Mucosa of descending colon (tissue), 3 donors: ENCODE measurements around the gene PRRT1B. TPM values are rescaled to one million over a fixed set of nuclear protein-coding genes. Genes with fewer than 3 reads are reported as not detected.
A peak's percentile ranks its signal among the peaks of the same experiment; 100 is the strongest.

ENCODE experiments used
- ATAC-seq: fragments of 200-7000 bp; cut with Tn5 transposase; one replicate; pipeline ENCODE4 v1.9.1; 2020; ENCODE audit warnings: mild to moderate bottlenecking, moderate library complexity
- DNase-seq, 3 donors: peaks; one replicate each; pipeline ENCODE4 v3.0.0-alpha.2; 2020
- H3K36me3 ChIP-seq: fragments of 200-600 bp; one replicate; pipeline ENCODE4 v1.8.0; 2021; ENCODE audit warnings: low read depth, mild to moderate bottlenecking
- H3K4me1 ChIP-seq: fragments of 200-600 bp; one replicate; pipeline ENCODE4 v1.8.0; 2021; ENCODE audit warnings: low read depth, mild to moderate bottlenecking
- H3K4me3 ChIP-seq: fragments of 200-600 bp; one replicate; pipeline ENCODE4 v1.8.0; 2021; ENCODE audit warnings: mild to moderate bottlenecking
- H3K9me3 ChIP-seq: fragments of 200-600 bp; one replicate; pipeline ENCODE4 v1.8.0; 2021; ENCODE audit warnings: mild to moderate bottlenecking
- intact Hi-C, 2 donors: fragments of 100-400 bp; cut with DNase I in 1 of 2; cut with micrococcal nuclease in 1 of 2; formaldehyde crosslinking; loops; one replicate each; pipeline versions ENCODE4 v1.11.0 to v1.11.1; 2022; cut with DNase I, micrococcal nuclease
- total RNA-seq, 3 donors: library from RNA; stranded (reverse); fragmentation: NEBNext Ultra II Directional in 2 of 3; extraction: Animal tissue kit (Norgen Biotek cat#: 25700) in 2 of 3; gene quantifications; one replicate each; pipeline versions ENCODE4 v1.2.1 to v1.2.4, GENCODE V29; 2021 to 2023
- TF ChIP-seq, protein P1 (sequence below): fragments of 200-600 bp; IDR thresholded peaks from one replicate; pipeline ENCODE4 v1.8.0; 2022; ENCODE audit warnings: antibody characterized with exemption, mild to moderate bottlenecking
- donor health status: DM: no; HTN: no; CAD: no; lungs with moderate emphysema.
- donor health status: DM: no; HTN: no; CAD: no.
- donor health status: DM: no; HTN: yes; CAD: no.

The PRRT1B gene
- total RNA-seq, 3 donors from 2014 or later: 1.9 to 9.4 (median 2.9) TPM

DNA sequence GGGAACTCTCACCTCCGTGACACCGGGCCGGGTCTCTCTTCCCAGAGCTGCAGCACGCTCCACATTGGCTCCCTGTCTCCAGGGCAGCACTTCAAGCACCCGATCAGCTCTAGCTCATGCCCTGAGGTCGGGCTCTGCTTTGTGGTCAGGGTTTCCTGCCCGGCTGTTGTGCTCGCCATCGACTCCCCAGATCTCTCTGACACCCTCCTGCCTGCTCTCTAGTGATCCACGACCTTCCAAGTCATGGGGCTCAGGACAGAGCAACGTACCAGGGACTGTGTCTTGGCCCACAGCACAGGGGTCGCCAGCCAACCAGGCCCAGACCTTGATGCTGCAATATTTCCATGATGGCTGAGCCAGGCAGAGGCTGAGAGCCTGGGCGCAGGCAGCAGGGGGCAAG, 45.1 kb downstream of the PRRT1B start:
- TF ChIP-seq, protein P1, sequence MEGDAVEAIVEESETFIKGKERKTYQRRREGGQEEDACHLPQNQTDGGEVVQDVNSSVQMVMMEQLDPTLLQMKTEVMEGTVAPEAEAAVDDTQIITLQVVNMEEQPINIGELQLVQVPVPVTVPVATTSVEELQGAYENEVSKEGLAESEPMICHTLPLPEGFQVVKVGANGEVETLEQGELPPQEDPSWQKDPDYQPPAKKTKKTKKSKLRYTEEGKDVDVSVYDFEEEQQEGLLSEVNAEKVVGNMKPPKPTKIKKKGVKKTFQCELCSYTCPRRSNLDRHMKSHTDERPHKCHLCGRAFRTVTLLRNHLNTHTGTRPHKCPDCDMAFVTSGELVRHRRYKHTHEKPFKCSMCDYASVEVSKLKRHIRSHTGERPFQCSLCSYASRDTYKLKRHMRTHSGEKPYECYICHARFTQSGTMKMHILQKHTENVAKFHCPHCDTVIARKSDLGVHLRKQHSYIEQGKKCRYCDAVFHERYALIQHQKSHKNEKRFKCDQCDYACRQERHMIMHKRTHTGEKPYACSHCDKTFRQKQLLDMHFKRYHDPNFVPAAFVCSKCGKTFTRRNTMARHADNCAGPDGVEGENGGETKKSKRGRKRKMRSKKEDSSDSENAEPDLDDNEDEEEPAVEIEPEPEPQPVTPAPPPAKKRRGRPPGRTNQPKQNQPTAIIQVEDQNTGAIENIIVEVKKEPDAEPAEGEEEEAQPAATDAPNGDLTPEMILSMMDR: no peak
- ATAC-seq (no peak), DNase-seq (no peak)
- H3K4me3 ChIP-seq: no peak overlapping the region
- intact Hi-C loops: loop anchor here (5.0 kb wide), 1 partner anchor 152 kb away; the partner anchor contains the start of gene RAPGEF1 (in 2 of the 2)
- H3K4me1 ChIP-seq: no peaks in the 10 kb centered on the region
- peaks cover 15% of the 10 kb centered on the region for H3K36me3 ChIP-seq
- no peaks in the 10 kb centered on the region for H3K9me3 ChIP-seq

DNA sequence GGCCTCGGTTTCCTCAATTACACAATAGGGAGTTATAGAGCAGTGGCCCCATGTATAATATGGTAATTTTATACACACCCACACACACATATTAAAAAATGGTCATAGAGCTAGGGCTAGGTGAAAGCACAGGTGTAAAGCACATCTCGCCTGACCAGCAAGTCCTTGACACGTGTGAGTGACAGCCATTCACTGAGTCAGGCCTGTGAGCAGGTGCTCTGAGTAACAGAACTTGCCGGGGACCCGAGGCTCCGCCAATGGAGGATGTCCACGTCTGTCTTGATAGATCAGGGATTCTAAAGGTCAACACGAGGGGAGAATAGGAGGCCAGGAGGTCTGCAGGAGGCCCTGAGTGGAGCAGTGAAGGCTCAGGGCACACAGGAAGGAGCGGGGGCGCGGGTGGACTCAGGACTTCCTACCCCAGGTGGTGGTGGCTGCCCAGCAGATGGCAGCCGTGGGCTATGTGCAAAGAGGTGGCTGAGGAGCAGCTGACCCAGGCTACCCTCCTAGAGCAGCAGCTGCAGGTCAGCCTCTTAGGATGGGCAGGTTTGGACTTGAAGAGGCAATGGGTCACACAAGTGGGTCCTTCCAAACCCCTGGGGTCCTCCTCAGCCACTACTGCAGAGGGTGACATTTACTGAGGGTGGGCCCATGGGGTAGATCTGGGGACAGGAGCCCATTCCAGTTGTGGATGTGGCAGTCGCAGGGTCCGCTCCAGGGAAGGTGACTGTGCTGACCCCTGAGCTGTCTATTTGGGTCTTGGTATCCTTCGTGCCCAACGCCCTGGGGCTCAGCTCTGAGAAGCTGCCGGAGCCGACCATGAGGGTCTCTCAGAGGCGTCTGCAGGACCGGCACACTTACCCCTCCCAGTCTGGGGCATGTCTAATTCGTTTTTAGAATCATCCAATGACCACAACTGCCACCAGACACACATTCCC, 45.9 kb downstream of the PRRT1B start:
- Histone ChIP-seq H3K9me3 (no peaks in the 10 kb centered on the region), H3K36me3 (peaks cover 16% of the 10 kb centered on the region), H3K4me3 (no peak overlapping the region), H3K4me1 (no peaks in the 10 kb centered on the region)
- ATAC-seq (peak; percentile 92), DNase-seq (peak; percentile 86 to 88 (median 87))
- TF ChIP-seq, protein P1: peak; percentile 45
- intact Hi-C loops: loop anchor here (5.0 kb wide), 1 partner anchor 151 kb away; the partner anchor contains the start of gene RAPGEF1 (in 2 of the 2)

DNA sequence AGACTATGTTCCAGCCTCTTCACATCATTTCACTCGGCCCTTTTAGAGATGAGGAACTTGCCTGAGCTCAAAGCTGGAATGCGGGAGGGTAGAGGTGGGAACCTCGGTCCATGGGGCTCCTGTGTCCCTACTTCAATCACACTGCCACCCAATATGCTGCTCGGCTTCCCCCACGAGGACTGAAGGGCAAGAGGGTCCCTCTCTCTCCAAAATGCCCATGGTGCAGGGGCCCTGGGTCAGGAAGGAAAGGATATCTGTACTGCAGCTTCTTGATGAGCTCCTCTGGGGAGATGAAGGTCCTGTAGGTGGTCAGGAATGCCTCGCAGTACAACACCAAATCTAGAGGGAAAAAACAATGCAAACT, 46.5 kb downstream of the PRRT1B start:
- Histone ChIP-seq H3K4me1 (no peaks in the 10 kb centered on the region), H3K4me3 (no peak overlapping the region), H3K9me3 (no peaks in the 10 kb centered on the region), H3K36me3 (peaks cover 16% of the 10 kb centered on the region)
- ATAC-seq: no peak
- DNase-seq: no peak
- intact Hi-C loops: loop anchor here (5.0 kb wide), 1 partner anchor 150 kb away; the partner anchor contains the start of gene RAPGEF1 (in 2 of the 2)
- TF ChIP-seq, protein P1: no peak

DNA sequence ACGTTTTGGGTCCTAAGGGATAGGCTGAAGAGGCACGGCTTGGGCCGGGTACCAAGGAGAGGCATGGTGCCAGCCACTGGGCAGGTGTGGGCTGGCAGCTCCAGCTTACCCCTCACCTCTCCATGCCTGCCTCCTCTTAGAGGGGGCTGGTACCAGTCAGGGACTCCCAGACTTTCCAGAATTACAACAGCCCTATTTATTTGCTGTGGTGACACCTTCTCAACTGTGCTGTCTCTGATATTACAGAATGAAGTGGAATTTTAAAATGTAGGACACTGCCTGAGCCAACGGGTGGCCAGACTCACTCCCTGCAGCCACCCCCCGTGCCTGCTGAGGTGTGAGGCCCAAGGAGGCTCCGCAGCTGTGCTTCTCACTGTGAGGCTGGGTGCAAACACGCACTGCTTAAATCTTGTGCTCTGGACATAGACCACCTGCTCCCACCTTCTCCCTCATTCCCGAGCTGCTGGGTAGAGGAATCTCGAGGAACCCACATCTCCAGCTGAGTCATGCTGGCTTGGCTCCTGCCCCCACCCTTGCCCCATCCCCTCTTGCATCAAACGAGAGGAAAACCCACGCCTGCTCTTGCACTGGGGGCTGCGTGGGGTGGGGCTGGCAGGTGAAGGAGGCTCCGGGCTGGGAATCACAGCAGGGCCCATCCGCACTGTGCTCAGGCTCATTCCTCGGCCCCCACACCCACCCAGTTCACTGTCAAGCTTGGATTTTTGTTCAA, 47.9 kb downstream of the PRRT1B start:
- TF ChIP-seq, protein P1: no peak
- no peaks in the 10 kb centered on the region for H3K4me1 ChIP-seq
- ATAC-seq (no peak), DNase-seq (no peak)
- no peak overlapping the region for H3K4me3 ChIP-seq
- H3K36me3 ChIP-seq: peaks cover 16% of the 10 kb centered on the region
- intact Hi-C loops: loop anchor here (5.0 kb wide), 1 partner anchor 149 kb away; the partner anchor contains the start of gene RAPGEF1 (in 2 of the 2)
- no peaks in the 10 kb centered on the region for H3K9me3 ChIP-seq

DNA sequence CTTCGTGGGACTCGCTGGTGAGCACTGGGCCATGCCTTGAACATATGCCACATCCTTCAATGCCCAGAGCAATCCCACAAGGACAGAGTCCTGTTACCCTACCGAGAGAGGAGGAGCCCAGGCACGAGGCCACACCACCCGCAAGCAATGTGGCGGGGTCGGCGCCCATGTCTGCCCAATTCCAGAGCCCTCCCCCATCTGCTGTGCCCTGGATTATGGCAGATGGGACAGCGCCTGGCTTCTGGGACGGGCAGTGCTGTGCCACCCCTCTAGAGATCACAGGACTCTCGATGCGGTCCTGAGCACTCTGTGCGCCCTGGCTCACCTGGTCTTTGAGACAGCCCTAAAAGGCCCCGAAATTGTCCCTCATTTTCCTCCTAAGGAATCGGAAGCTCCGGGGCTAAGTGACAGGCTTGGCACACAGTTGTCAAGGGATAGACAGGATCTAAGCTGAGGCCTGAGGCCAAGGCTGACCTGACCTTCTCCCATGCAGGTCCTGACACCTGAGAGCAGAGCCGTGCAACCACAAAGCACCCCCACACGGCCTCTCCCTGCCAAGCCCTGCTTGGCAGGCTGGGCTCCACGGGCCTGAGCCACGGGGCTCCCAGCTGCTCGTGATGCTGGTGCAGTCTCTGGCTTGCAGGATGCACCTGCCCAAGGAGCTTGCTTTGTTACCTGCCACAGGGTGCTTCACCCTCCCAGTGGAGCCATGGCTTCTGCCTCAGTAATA, 48.8 kb downstream of the PRRT1B start:
- TF ChIP-seq, protein P1: no peak
- peaks cover 9% of the 10 kb centered on the region for H3K36me3 ChIP-seq
- no peak overlapping the region for H3K4me3 ChIP-seq
- intact Hi-C loops: loop anchor here (5.0 kb wide), 1 partner anchor 148 kb away; the partner anchor contains the start of gene RAPGEF1 (in 2 of the 2)
- no peak for DNase-seq
- ATAC-seq: no peak
- H3K4me1 ChIP-seq: no peaks in the 10 kb centered on the region
- no peaks in the 10 kb centered on the region for H3K9me3 ChIP-seq
